ENCODE results near the gene ZNF823.
A peak's percentile ranks its signal among the peaks of the same experiment; 100 is the strongest.
"Not testable (repeated sequence)": the region's sequence is repeated elsewhere in the genome, so short reads cannot be mapped to it uniquely, and the experiment has no call there.

The ZNF823 gene

GRCh38 chr19:11680689-11681302, 58.0 kb downstream of the ZNF823 start:
- H3K4me1 ChIP-seq (ENCODE audit: control insufficient read depth, insufficient read depth, low read length, unreplicated experiment), result no peaks in the 10 kb centered on the region
- no peaks in the 10 kb centered on the region for H3K27me3 ChIP-seq (ENCODE audit: insufficient read depth, low read length)
- H3K79me2 ChIP-seq (ENCODE audit: control insufficient read depth, insufficient read depth, low read length, unreplicated experiment), result no peaks in the 10 kb centered on the region
- no peak overlapping the region for H3K27ac ChIP-seq (ENCODE audit: low read depth, low read length)
- H3K4me3 ChIP-seq (ENCODE audit: low read depth, low read length), result no peak overlapping the region
- peaks cover 15% of the 10 kb centered on the region for H3K36me3 ChIP-seq (ENCODE audit: insufficient read depth, low read length)
- no peak overlapping the region for H2AFZ ChIP-seq (ENCODE audit: low read length, unreplicated experiment)

GRCh38 chr19:11678504-11678903, 60.2 kb downstream of the ZNF823 start:
- peaks cover 3% of the 10 kb centered on the region; the same call in 1 of the 2 replicates for H3K36me3 ChIP-seq (ENCODE audit: insufficient read depth, low read length)
- H3K27ac ChIP-seq (ENCODE audit: low read depth, low read length), result no peak overlapping the region
- H3K79me2 ChIP-seq (ENCODE audit: control insufficient read depth, insufficient read depth, low read length, unreplicated experiment), result no peaks in the 10 kb centered on the region
- no peak overlapping the region for H3K4me3 ChIP-seq (ENCODE audit: low read depth, low read length)
- H3K27me3 ChIP-seq (ENCODE audit: insufficient read depth, low read length), result no peaks in the 10 kb centered on the region
- no peaks in the 10 kb centered on the region for H3K4me1 ChIP-seq (ENCODE audit: control insufficient read depth, insufficient read depth, low read length, unreplicated experiment)
- no peak overlapping the region for H2AFZ ChIP-seq (ENCODE audit: low read length, unreplicated experiment)

- not testable (repeated sequence) for H2AFZ ChIP-seq (ENCODE audit: low read length, unreplicated experiment); H3K27me3 ChIP-seq (ENCODE audit: insufficient read depth, low read length); H3K79me2 ChIP-seq (ENCODE audit: control insufficient read depth, insufficient read depth, low read length, unreplicated experiment); H3K36me3 ChIP-seq (ENCODE audit: insufficient read depth, low read length); H3K4me3 ChIP-seq (ENCODE audit: low read depth, low read length); H3K4me1 ChIP-seq (ENCODE audit: control insufficient read depth, insufficient read depth, low read length, unreplicated experiment); H3K27ac ChIP-seq (ENCODE audit: low read depth, low read length)
These were observed 61.8 kb downstream of the ZNF823 start for GRCh38 chr19:11676661-11677600.

GRCh38 chr19:11675569-11675968, 63.2 kb downstream of the ZNF823 start:
- H3K27ac ChIP-seq (ENCODE audit: low read depth, low read length), result no peak overlapping the region
- no peaks in the 10 kb centered on the region for H3K27me3 ChIP-seq (ENCODE audit: insufficient read depth, low read length)
- H2AFZ ChIP-seq (ENCODE audit: low read length, unreplicated experiment), result no peak overlapping the region
- no peaks in the 10 kb centered on the region for H3K79me2 ChIP-seq (ENCODE audit: control insufficient read depth, insufficient read depth, low read length, unreplicated experiment)
- H3K36me3 ChIP-seq (ENCODE audit: insufficient read depth, low read length), result no peaks in the 10 kb centered on the region
- no peak overlapping the region for H3K4me3 ChIP-seq (ENCODE audit: low read depth, low read length)
- H3K4me1 ChIP-seq (ENCODE audit: control insufficient read depth, insufficient read depth, low read length, unreplicated experiment), result no peaks in the 10 kb centered on the region

GRCh38 chr19:11674067-11674492, 64.7 kb downstream of the ZNF823 start:
- Histone ChIP-seq H3K4me3 (ENCODE audit: low read depth, low read length) (peak overlapping the region; percentile 49), H3K36me3 (ENCODE audit: insufficient read depth, low read length) (no peaks in the 10 kb centered on the region), H3K27ac (ENCODE audit: low read depth, low read length) (no peak overlapping the region), H3K79me2 (ENCODE audit: control insufficient read depth, insufficient read depth, low read length, unreplicated experiment) (no peaks in the 10 kb centered on the region), H3K4me1 (ENCODE audit: control insufficient read depth, insufficient read depth, low read length, unreplicated experiment) (no peaks in the 10 kb centered on the region), H3K27me3 (ENCODE audit: insufficient read depth, low read length) (no peaks in the 10 kb centered on the region), H2AFZ (ENCODE audit: low read length, unreplicated experiment) (no peak overlapping the region)

GRCh38 chr19:11673608-11674041, 65.1 kb downstream of the ZNF823 start:
- Histone ChIP-seq H3K4me3 (ENCODE audit: low read depth, low read length) (peak overlapping the region; percentile 49), H3K27ac (ENCODE audit: low read depth, low read length) (no peak overlapping the region), H2AFZ (ENCODE audit: low read length, unreplicated experiment) (no peak overlapping the region), H3K79me2 (ENCODE audit: control insufficient read depth, insufficient read depth, low read length, unreplicated experiment) (no peaks in the 10 kb centered on the region), H3K4me1 (ENCODE audit: control insufficient read depth, insufficient read depth, low read length, unreplicated experiment) (no peaks in the 10 kb centered on the region), H3K27me3 (ENCODE audit: insufficient read depth, low read length) (no peaks in the 10 kb centered on the region), H3K36me3 (ENCODE audit: insufficient read depth, low read length) (no peaks in the 10 kb centered on the region)
